Measurements from ENCODE around the gene PDE6B.

Gene PDE6B

GRCh38 chr4:610411-611261, 14.7 kb upstream of the PDE6B start:
- no peak for TF ChIP-seq GATA2 (IDR thresholded peaks at IDR 0.05; ENCODE audit: low read depth, low read length)
- no peak for TF ChIP-seq GATA3 (IDR thresholded peaks at IDR 0.05; ENCODE audit: low read depth, low read length)

- TF ChIP-seq GATA3 (IDR thresholded peaks at IDR 0.05; ENCODE audit: low read depth, low read length) (no peak), GATA2 (IDR thresholded peaks at IDR 0.05; ENCODE audit: low read depth, low read length) (no peak)
These were observed 13.2 kb upstream of the PDE6B start for GRCh38 chr4:612052-612748.

GRCh38 chr4:612749-613125, 12.6 kb upstream of the PDE6B start:
- no peak for TF ChIP-seq GATA2 (IDR thresholded peaks at IDR 0.05; ENCODE audit: low read depth, low read length)
- no peak for TF ChIP-seq GATA3 (IDR thresholded peaks at IDR 0.05; ENCODE audit: low read depth, low read length)

GRCh38 chr4:613126-613525, 12.2 kb upstream of the PDE6B start:
- TF ChIP-seq GATA2 (IDR thresholded peaks at IDR 0.05; ENCODE audit: low read depth, low read length), result no peak
- TF ChIP-seq GATA3 (IDR thresholded peaks at IDR 0.05; ENCODE audit: low read depth, low read length), result no peak

- TF ChIP-seq GATA3 (IDR thresholded peaks at IDR 0.05; ENCODE audit: low read depth, low read length) (no peak), GATA2 (IDR thresholded peaks at IDR 0.05; ENCODE audit: low read depth, low read length) (no peak)
These were observed 9.3 kb upstream of the PDE6B start for GRCh38 chr4:616091-616490.

- TF ChIP-seq GATA3 (IDR thresholded peaks at IDR 0.05; ENCODE audit: low read depth, low read length) (no peak), GATA2 (IDR thresholded peaks at IDR 0.05; ENCODE audit: low read depth, low read length) (no peak)
These were observed 8.3 kb upstream of the PDE6B start for GRCh38 chr4:616911-617643.

- TF ChIP-seq GATA3 (IDR thresholded peaks at IDR 0.05; ENCODE audit: low read depth, low read length) (no peak), GATA2 (IDR thresholded peaks at IDR 0.05; ENCODE audit: low read depth, low read length) (no peak)
These were observed 7.4 kb upstream of the PDE6B start for GRCh38 chr4:617644-618641.

- TF ChIP-seq GATA2 (IDR thresholded peaks at IDR 0.05; ENCODE audit: low read depth, low read length) (no peak), GATA3 (IDR thresholded peaks at IDR 0.05; ENCODE audit: low read depth, low read length) (no peak)
These were observed 5.2 kb upstream of the PDE6B start for GRCh38 chr4:620201-620600.

- TF ChIP-seq GATA2 (IDR thresholded peaks at IDR 0.05; ENCODE audit: low read depth, low read length) (no peak), GATA3 (IDR thresholded peaks at IDR 0.05; ENCODE audit: low read depth, low read length) (no peak)
These were observed 4.5 kb upstream of the PDE6B start for GRCh38 chr4:620851-621261.

GRCh38 chr4:621296-622070, 3.9 kb upstream of the PDE6B start:
- TF ChIP-seq GATA2 (IDR thresholded peaks at IDR 0.05; ENCODE audit: low read depth, low read length), result no peak
- TF ChIP-seq GATA3 (IDR thresholded peaks at IDR 0.05; ENCODE audit: low read depth, low read length), result no peak

- TF ChIP-seq GATA2 (IDR thresholded peaks at IDR 0.05; ENCODE audit: low read depth, low read length) (no peak), GATA3 (IDR thresholded peaks at IDR 0.05; ENCODE audit: low read depth, low read length) (no peak)
These were observed 3.0 kb upstream of the PDE6B start for GRCh38 chr4:622071-622995.

Data from SH-SY5Y (cell line).